BJ (cell line): Measurements from ENCODE around the gene UCK1. TPM values are rescaled to one million over a fixed set of nuclear protein-coding genes. Genes with fewer than 3 reads are reported as not detected.

ENCODE experiments used
- CTCF ChIA-PET: fragments of 350-600 bp; formaldehyde crosslinking; extraction: SDS; loops from one replicate; lab custom pipeline; 2021; ENCODE audit warnings: antibody characterized with exemption, inconsistent platforms; lab: Yijun Ruan, JAX
- POLR2A ChIA-PET: fragments of 300-600 bp; sonication (Branson Sonifier 250); formaldehyde crosslinking; extraction: SDS; loops from one replicate; lab custom pipeline; 2021; ENCODE audit warnings: antibody characterized with exemption; lab: Charles Lee
- DNase-seq: peaks from one replicate; pipeline ENCODE4 v3.0.0-alpha.2; 2011; ENCODE audit warnings: low read depth
- H3K27me3 ChIP-seq: 2 replicates; pipeline ENCODE4 v1.6.0; 2011; ENCODE audit warnings: low read length; ENCODE audit not compliant: control insufficient read depth, insufficient read depth
- H3K36me3 ChIP-seq: 2 replicates; pipeline ENCODE4 v1.5.1; 2011; ENCODE audit warnings: low read length; ENCODE audit not compliant: control insufficient read depth, insufficient read depth
- H3K4me3 ChIP-seq: 2 replicates; pipeline ENCODE4 v1.5.1; 2011; ENCODE audit warnings: low read depth, mild to moderate bottlenecking, control low read depth, low read length
- CTCF ChIP-seq: IDR thresholded peaks from 2 replicates; pipeline ENCODE4 v1.5.1; 2011; ENCODE audit warnings: low read depth, mild to moderate bottlenecking, control low read depth, inconsistent platforms, low read length, moderate library complexity; ENCODE audit not compliant: insufficient read depth
- polyA plus RNA-seq: library from polyadenylated mRNA; depleted of rRNA; stranded (reverse); fragments of >200 nt; gene quantifications from 2 replicates; pipeline ENCODE4 v1.2.3, GENCODE V29; 2011

UCK1 gene
- polyA plus RNA-seq, 1 experiment, result 24.9 TPM

- TF ChIP-seq CTCF, result peak; percentile 32; the same call in 1 of the 2 replicates
- POLR2A ChIA-PET, result no interaction called here
- CTCF ChIA-PET, result interaction anchor here (0.8 to 1.6 kb wide), 7 partner anchors 13 to 202 kb away, joined by 3 to 5 read pairs (median 3); no protein-coding TSS in a partner anchor
Measured at GRCh38 chr9:131546336-131547084, 15.4 kb upstream of the UCK1 start.

GRCh38 chr9:131545786-131546335, 14.8 kb upstream of the UCK1 start:
- H3K4me3 ChIP-seq, result no peak overlapping the region
- TF ChIP-seq CTCF, result no peak
- no peaks in the 10 kb centered on the region for H3K36me3 ChIP-seq
- POLR2A ChIA-PET, result no interaction called here
- CTCF ChIA-PET, result interaction anchor here (1.6 kb wide), 2 partner anchors 13 to 20 kb away, joined by 3 to 4 read pairs; no protein-coding TSS in a partner anchor
- no peak for DNase-seq
- peaks cover 24% of the 10 kb centered on the region for H3K27me3 ChIP-seq

More at GRCh38 chr9:131546336-131547084, 15.4 kb upstream of the UCK1 start:
- DNase-seq, result no peak
- H3K36me3 ChIP-seq, result no peaks in the 10 kb centered on the region
- peak overlapping the region; percentile 3; the same call in 1 of the 2 replicates for H3K4me3 ChIP-seq
- H3K27me3 ChIP-seq, result peaks cover 24% of the 10 kb centered on the region

- Histone ChIP-seq H3K36me3 (no peaks in the 10 kb centered on the region), H3K4me3 (no peak within 1 kb of the TSS), H3K27me3 (peaks cover 27% of the 10 kb centered on the region)
- DNase-seq, result no peak
- CTCF ChIA-PET, result interaction anchor here (1.6 kb wide), 1 partner anchor 14 kb away, joined by 4 read pairs; no protein-coding TSS in a partner anchor
- TF ChIP-seq CTCF, result no peak
- POLR2A ChIA-PET, result no interaction called here
Measured at GRCh38 chr9:131545003-131545785, 14.1 kb upstream of the UCK1 start, which contains the start of gene PRRT1B. TSS of gene PRRT1B (plus strand) at chr9:131545523. CDS start at chr9:131545616, 93 bp downstream.

- no peak for TF ChIP-seq CTCF
- CTCF ChIA-PET, result no interaction called here
- Histone ChIP-seq H3K4me3 (no peak overlapping the region), H3K27me3 (peaks cover 27% of the 10 kb centered on the region), H3K36me3 (no peaks in the 10 kb centered on the region)
- POLR2A ChIA-PET, result no interaction called here
- no peak for DNase-seq
Measured at GRCh38 chr9:131543141-131543540, 12.1 kb upstream of the UCK1 start.
